Omental fat pad (tissue), 4 donors: ENCODE data around the gene TTBK1. TPM values are rescaled to one million over a fixed set of nuclear protein-coding genes. Genes with fewer than 3 reads are reported as not detected.

ENCODE experiments used
- ATAC-seq: fragments of 150-250 bp; one replicate; pipeline ENCODE4 v1.9.1; 2016; ENCODE audit warnings: mild to moderate bottlenecking, moderate library complexity; ENCODE audit not compliant: low FRiP score
- DNase-seq: peaks from one replicate; pipeline ENCODE4 v3.0.0-alpha.2; 2019; ENCODE audit warnings: low spot score
- total RNA-seq, 4 donors: library from RNA; depleted of rRNA; stranded (reverse); fragments of >200 nt; gene quantifications; one replicate each; pipeline ENCODE4 v1.1.0, GENCODE V29; 2016
- TF ChIP-seq, protein P1 (sequence below), 3 donors: fragments of 450-650 bp; IDR thresholded peaks; one replicate each; pipeline ENCODE4 v1.5.1; 2016 to 2017; ENCODE audit warnings: antibody characterized with exemption in 3 of 3, mild to moderate bottlenecking in 3 of 3, moderate library complexity in 2 of 3

TTBK1 gene
- total RNA-seq, 4 donors from 2014 or later = not detected

GRCh38 chr6:43264599-43265145, 21.4 kb downstream of the TTBK1 start:
- TF ChIP-seq, protein P1, sequence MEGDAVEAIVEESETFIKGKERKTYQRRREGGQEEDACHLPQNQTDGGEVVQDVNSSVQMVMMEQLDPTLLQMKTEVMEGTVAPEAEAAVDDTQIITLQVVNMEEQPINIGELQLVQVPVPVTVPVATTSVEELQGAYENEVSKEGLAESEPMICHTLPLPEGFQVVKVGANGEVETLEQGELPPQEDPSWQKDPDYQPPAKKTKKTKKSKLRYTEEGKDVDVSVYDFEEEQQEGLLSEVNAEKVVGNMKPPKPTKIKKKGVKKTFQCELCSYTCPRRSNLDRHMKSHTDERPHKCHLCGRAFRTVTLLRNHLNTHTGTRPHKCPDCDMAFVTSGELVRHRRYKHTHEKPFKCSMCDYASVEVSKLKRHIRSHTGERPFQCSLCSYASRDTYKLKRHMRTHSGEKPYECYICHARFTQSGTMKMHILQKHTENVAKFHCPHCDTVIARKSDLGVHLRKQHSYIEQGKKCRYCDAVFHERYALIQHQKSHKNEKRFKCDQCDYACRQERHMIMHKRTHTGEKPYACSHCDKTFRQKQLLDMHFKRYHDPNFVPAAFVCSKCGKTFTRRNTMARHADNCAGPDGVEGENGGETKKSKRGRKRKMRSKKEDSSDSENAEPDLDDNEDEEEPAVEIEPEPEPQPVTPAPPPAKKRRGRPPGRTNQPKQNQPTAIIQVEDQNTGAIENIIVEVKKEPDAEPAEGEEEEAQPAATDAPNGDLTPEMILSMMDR (IDR thresholded peaks at IDR 0.05) = no peak
- ATAC-seq (no peak), DNase-seq (no peak)

DNA sequence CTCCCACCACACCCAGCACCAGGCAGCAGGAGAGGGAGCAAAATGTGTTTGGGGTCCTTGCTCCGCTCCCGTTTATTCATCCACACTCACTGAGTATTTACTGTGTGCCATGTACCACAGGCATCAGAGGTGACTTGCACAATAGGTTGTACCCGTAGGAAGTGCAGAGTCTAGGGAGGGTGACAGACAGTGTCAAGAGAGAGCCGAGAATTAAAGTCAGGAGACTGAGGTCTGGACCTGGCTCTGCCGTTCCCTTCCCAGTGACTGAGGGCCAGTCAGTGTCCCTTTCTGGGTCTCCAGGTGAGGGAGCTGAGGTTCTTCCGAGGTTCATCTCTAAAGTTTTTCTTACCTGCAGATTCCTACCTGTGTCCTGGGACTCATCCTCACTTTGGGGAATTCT, 22.3 kb downstream of the TTBK1 start:
- DNase-seq (no peak), ATAC-seq (no peak)
- TF ChIP-seq, protein P1 (IDR thresholded peaks at IDR 0.05) = no peak

GRCh38 chr6:43267619-43268354, 24.5 kb downstream of the TTBK1 start:
- DNase-seq (no peak), ATAC-seq (no peak)
- TF ChIP-seq, protein P1 (IDR thresholded peaks at IDR 0.05) = no peak

GRCh38 chr6:43268355-43268700, 25.0 kb downstream of the TTBK1 start:
- ATAC-seq (no peak), DNase-seq (no peak)
- TF ChIP-seq, protein P1 (IDR thresholded peaks at IDR 0.05) = no peak

- ATAC-seq (no peak), DNase-seq (no peak)
- TF ChIP-seq, protein P1 (IDR thresholded peaks at IDR 0.05) = no peak
These were observed 25.5 kb downstream of the TTBK1 start for GRCh38 chr6:43268782-43269272.

DNA sequence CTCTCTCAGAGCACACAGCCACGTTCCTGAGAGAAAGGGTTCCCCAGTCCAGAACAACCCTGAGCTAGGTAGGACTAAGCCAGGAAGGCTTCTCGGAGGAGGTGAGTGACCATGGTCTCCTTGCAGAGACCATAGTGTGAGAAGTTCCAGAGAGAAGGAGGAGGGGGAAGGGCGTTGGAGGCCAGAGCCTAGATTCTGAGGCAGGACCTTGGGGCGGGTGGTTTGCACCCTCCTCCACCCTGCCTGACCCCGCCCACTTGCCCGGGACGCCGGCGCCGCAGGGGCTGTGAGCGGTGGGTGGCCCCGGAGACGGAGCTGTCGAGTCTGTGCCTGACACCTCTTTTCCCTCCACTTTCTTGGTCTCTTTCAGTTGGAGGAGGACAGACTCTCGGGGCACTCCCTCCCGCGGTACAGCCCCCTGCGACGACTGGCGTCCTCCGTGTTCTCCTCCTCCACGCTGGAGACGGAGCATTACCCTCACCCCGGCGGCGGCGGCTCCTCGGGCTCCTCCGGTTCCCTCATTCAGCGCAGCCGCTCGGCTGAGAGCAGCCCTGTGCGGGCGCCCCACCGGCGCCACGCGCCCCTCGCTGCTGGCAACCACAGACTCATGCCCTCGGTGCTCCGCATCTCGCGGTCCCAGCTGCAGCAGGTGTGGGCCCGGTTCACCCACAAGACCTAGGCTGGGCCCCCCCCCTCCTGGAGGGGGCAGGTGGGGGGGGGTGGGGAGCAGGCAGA, 26.2 kb downstream of the TTBK1 start:
- peak; percentile 53 for ATAC-seq

More for the DNA sequence above, 26.2 kb downstream of the TTBK1 start:
- DNase-seq = no peak
- TF ChIP-seq, protein P1 (IDR thresholded peaks at IDR 0.05) = no peak
